HUES64 (cell line): ENCODE data around the gene ZNF106.

ENCODE experiments used
- H3K27ac ChIP-seq: 2 replicates; pipeline ENCODE4 v1.7.0; 2013; ENCODE audit warnings: low read depth, low read length, inconsistent platforms
- H3K27me3 ChIP-seq: 2 replicates; pipeline ENCODE4 v1.6.1; 2013; ENCODE audit warnings: mild to moderate bottlenecking, low read length; ENCODE audit not compliant: insufficient read depth
- H3K36me3 ChIP-seq: 2 replicates; pipeline ENCODE4 v1.6.1; 2013; ENCODE audit warnings: mild to moderate bottlenecking, low read length; ENCODE audit not compliant: insufficient read depth
- H3K4me1 ChIP-seq: 2 replicates; pipeline ENCODE4 v1.6.1; 2013; ENCODE audit warnings: mild to moderate bottlenecking, low read length, moderate library complexity; ENCODE audit not compliant: insufficient read depth
- H3K4me3 ChIP-seq: 2 replicates; pipeline ENCODE4 v1.5.1; 2013; ENCODE audit warnings: mild to moderate bottlenecking, low read length, moderate library complexity
- H3K9ac ChIP-seq: 2 replicates; pipeline ENCODE4 v1.6.1; 2013; ENCODE audit warnings: mild to moderate bottlenecking, low read depth, low read length
- H3K9me3 ChIP-seq: 2 replicates; pipeline ENCODE4 v1.6.1; 2013; ENCODE audit warnings: low read depth, low read length; ENCODE audit not compliant: insufficient read depth
- WGBS: fragments of 150-250, 120-280 bp; methylation state at CpG from one replicate; pipeline ENCODE4 v1.1.7; 2013; ENCODE audit warnings: missing lambda C conversion rate; 5-methylcytosine and 5-hydroxymethylcytosine counted together

Gene ZNF106

GRCh38 chr15:42363942-42364341 is 127.0 kb downstream of the ZNF106 start:
- Histone ChIP-seq H3K9me3 (peaks cover 12% of the 10 kb centered on the region), H3K4me3 (no peak overlapping the region), H3K27ac (peak overlapping the region; percentile 51; the same call in 1 of the 2 replicates), H3K27me3 (peaks cover 3% of the 10 kb centered on the region; the same call in 1 of the 2 replicates), H3K4me1 (peaks cover 17% of the 10 kb centered on the region), H3K9ac (no peak overlapping the region), H3K36me3 (no peaks in the 10 kb centered on the region)

GRCh38 chr15:42363487-42363886 is 127.5 kb downstream of the ZNF106 start:
- H3K4me1 ChIP-seq = peaks cover 17% of the 10 kb centered on the region
- H3K4me3 ChIP-seq = no peak overlapping the region
- H3K36me3 ChIP-seq = no peaks in the 10 kb centered on the region
- peaks cover 8% of the 10 kb centered on the region for H3K9me3 ChIP-seq
- H3K9ac ChIP-seq = no peak overlapping the region
- H3K27ac ChIP-seq = peak overlapping the region; percentile 51; the same call in 1 of the 2 replicates
- no CpG with 5 or more reads among the region's 3 CpGs for WGBS
- H3K27me3 ChIP-seq = peaks cover 3% of the 10 kb centered on the region; the same call in 1 of the 2 replicates
